GM12872 (cell line): ENCODE measurements around the gene ZNF555.

Source experiments
- CTCF ChIP-seq: IDR thresholded peaks from 3 replicates; pipeline ENCODE4 v1.5.1; 2011; ENCODE audit warnings: low read depth, mild to moderate bottlenecking, low read length, moderate library complexity; ENCODE audit not compliant: insufficient read depth

Gene ZNF555

GRCh38 chr19:2900296-2901252 lies 59.3 kb downstream of the ZNF555 start, which contains the start of gene ZNF57:
ZNF57 (plus strand) TSS chr19:2900928; CDS start chr19:2901046, 118 bp downstream.
- TF ChIP-seq CTCF, result no peak

GRCh38 chr19:2902590-2903218 lies 61.4 kb downstream of the ZNF555 start:
- no peak for TF ChIP-seq CTCF

GRCh38 chr19:2905918-2906519 lies 64.7 kb downstream of the ZNF555 start:
- TF ChIP-seq CTCF, result no peak

DNA sequence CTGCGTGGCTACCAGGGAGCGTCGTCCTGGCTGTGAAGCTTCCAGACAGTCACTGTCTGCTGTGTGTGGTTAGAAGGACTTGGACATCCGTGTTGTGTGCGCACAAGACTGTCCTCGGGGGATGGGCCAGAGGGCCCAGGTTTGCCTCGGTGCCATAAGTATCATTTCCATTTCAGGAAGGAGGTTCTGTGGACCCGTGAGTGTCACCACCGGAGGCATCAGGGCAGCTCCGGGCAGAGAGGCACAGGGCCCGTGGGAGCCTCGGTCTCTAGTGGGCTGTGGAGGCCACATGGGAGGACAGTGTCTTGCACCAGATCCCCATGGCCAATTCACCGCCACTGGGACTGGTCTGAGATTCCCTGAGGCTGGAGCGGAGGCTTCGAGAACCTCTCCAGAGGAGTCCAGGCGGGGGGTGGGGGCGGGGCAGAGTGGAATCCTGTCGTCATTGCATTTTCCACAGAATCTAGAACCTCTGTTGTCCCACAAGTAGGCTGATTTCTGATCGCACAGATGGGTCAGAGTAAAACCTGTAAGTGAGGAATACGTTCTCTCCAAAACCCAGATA lies 65.4 kb downstream of the ZNF555 start:
- TF ChIP-seq CTCF, result no peak
